Measurements from ENCODE around the gene EMC8.

EMC8 gene

DNA sequence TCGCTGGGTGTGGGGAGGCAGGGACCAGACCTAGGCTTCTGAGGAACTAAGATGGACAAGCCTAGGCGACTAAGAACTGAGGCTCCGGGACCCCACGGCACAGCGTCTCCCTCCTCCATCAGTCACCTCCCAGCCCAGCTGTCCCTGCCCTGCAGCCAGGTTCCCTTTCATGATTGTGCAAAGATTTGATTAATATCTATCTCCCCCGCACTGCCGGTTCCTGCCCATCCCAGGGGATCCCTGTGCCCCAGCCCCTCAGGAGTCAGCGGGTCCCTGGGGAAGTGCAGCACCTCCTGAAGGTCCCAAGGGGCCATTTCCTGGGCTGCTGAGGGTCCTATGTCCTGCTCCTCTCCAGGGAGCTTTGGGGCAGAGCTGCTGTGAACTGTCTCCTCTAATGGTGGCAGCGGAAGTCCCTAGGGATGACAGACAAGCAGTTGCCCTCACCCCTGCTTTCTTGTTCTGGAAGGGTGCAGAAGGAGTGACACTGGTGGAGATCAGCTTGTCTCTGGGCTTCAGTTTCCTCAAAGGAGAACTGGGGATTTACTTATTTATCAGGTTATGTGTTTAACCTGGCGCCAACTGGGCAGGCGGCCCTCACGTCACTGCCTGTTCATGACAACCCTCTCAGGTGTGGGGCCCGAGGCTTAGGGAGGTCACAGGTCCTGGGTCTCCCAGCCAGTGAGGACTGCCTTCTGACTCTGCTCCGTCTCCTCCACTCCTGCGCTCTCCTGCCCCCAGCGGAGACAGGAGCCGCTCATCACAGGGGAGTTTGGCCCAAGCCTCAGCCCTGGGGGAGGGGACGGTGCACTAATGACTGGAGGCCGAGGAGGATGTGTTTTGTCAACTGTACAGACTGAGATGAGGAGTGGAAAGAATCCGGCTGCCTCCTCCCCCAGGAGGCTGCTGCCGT, 46.6 kb downstream of the EMC8 start:
- DNase-seq = no peak

DNA sequence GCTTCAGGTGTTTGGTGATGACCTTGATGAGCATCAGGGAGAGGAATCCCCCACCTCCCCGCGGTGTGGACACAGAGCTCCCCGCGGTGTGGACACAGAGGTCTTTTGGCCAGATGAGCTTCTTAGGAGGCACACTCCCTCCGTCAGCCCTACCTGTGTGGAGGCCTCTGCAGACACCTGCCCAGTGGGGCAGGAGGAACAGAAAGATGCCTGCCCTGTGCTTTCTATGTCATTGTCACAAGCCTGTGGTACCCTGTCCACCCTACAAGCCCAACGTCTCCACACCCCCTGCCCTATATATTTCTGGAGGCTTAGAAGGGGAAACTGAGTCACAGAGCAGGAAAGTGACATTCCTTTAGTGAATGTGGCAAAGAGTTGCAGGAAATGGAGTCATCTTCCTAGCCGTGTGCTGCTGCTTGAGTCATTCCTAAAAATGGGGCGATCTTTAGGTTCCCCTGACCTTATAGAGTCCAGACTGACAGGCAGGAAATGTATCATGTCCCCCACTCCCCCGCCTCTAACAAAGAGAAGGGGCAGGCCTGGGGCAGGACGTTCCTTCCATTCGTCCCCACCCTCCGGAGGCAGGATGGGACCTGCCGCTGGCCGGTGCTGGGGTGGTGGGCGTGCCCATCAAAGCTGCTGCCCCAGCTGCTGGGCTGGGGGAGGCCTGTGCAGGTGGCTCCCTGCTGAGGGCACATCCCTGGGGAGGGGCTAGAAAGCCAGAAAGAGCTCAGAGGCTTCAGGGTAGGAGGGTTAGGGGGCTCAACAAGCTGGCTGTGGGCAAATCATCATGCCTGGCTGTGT, 47.4 kb downstream of the EMC8 start:
- no peak for DNase-seq

GRCh38 chr16:85750827-85751697, 48.3 kb downstream of the EMC8 start, which contains the start of gene C16orf74:
C16orf74 (minus strand) TSS chr16:85751096; CDS start chr16:85735217, 15,879 bp downstream.
- DNase-seq = no peak

DNA sequence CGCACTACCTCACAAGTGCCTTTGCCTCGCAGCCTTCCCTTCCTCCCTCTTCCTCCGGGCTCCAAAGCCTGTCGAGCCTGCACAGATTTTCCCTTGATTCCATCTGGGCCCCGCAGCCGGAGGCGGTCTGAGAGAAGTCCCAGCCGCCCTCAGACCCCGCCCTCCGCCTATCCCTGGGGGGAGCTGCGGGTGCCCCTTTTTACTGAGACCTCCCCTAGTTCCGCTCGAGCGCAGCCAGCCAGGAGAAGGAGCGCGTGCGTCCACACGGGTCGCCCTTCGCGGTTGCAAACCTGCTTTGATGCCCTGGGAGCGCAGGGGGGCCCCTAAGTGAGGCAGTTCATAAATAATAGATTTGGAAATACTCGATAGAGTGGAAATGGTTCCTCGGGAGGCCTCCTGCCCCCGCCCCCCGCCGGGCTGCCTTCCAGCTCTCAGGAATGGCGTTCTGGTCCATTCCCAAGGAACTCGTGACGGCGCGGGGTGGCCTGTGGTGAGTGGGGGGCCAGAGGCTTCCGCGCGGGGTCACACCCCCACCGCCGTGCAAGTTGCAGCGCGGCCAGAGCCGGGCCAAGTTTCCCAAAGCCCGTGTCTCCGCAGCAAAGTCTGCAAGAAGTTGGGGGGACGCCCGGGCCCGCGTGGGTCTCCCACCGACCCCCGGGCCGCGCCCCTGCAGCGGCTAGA, 49.1 kb downstream of the EMC8 start:
- DNase-seq = no peak

GRCh38 chr16:85749771-85750145, 49.6 kb downstream of the EMC8 start:
- no peak for DNase-seq

DNA sequence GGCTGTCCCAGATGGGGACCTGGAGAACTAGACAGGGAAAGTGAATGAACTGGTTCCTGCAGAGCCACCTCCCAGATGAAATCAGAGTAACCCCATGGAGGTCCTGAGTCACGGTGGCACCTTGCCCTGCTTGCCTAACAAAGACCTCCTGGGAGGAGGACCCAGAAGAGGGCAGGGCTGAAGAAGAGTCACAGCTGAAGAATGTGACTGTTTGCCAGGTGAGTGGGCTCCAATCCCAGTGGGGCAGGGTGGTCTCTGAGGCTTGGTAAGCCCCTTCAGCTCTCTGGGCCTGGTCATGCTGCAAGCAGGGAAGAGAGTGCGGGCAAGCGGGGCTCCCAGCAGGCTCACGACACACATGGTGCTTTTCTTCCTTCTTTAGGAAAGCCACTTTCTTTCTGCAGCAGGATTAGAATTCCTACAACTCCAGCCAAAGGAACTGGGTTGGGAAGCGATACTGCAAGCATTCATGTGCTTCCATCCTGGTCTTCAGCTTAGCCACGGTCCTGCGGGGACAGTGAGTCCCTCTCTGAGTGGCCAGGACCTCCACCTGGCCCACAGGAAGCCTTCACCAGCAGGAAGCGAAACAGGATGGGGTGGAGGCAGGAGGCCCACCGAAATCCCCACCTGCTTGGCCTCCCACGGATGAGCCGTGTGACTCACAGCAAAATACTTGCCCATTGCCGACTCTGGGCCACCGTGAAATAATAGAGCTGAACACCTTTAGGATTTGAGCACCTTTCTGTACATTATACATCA, 52.7 kb downstream of the EMC8 start:
- DNase-seq = no peak

GRCh38 chr16:85738923-85739715, 60.2 kb downstream of the EMC8 start:
- DNase-seq = no peak

- DNase-seq = no peak
Observed at GRCh38 chr16:85736921-85737320, 62.4 kb downstream of the EMC8 start.

DNA sequence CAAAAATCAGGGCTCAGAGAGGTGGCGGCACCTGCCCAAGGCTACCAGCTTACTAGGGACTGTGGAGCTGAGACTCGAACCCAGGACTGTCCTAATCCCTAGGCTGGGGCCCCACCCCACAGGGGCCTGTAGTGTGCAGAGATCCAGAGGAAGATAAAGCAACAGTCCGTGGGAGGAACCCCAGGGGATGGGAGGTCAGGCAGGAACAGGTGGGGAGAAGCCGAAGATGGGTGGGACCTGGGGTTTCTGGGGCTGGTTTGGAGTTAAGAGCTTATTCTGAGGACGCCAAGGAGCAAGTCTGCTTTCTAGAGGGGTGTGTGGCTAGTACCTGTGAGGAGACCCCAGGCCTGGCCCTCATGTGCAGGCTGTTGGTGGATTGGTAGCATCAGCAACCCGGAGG, 63.4 kb downstream of the EMC8 start:
- DNase-seq = no peak

DNA sequence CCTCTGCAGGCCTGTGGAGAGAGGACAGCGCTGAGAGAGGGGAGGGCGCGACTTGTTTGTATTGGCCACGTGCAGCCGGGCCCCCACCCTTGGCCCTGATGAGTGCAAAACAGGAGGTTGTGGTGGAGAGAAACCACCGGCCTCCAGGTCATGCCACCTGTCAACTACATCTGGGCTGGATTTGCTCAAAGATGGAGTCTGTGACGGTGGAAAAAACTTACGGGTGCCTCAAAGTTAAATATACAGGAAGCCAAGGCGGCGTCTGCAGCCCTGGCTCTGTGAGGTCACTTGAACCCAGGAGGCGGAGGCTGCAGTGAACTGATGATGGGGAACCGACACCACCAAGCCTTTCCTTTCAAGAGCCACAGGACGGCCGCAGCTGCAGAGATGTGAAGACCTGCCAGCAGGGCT, 64.1 kb downstream of the EMC8 start:
- no peak for DNase-seq

GRCh38 chr16:85734311-85735017, 64.9 kb downstream of the EMC8 start:
- no peak for DNase-seq

- DNase-seq = no peak
Observed at GRCh38 chr16:85733839-85734170, 65.5 kb downstream of the EMC8 start.

GRCh38 chr16:85733155-85733838, 66.0 kb downstream of the EMC8 start:
- no peak for DNase-seq

DNA sequence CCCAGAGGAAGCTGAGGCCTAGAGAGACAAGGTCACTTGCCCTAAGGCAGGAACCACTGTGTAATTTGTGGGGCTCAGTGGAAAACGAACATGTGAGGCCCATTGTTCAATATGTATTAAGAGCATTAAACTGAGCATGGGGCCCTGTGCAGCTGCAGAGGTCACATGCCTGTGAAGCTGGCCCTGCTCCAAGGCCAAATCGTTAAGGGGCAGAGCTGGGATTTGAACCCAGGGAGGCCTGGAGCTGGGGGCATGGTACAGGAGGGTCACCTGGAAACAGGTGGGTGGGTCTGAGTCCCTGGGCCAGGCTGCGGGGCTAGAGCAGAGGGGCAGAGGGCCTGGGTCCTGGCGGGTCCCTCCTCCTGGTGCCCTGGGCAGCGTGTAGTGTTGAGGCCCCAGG, 68.2 kb downstream of the EMC8 start:
- no peak for DNase-seq

DNA sequence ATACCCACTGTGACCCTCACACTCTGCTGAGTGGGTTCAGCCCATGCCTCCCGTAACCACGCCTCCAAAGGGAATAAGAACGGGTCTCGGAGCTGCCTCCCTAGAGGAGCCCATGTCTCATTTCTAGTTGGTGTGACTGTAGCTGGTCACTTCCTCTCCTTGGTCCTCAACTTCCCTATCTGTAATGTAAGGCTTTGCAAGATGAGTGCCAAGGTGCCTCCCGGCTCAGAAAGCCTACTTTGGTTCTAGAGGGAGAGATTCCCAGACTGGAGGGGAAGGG, 69.2 kb downstream of the EMC8 start:
- no peak for DNase-seq

GRCh38 chr16:85729452-85730185, 69.7 kb downstream of the EMC8 start:
- DNase-seq = no peak

GRCh38 chr16:85728879-85729278, 70.5 kb downstream of the EMC8 start:
- DNase-seq = no peak

Measured in NCI-H446 treated with DMSO at 0.1 percent for 48 hours (cell line).